GM13977 (cell line): Measurements from ENCODE around the gene ATOH8.

Experiments used
- DNase-seq: peaks from one replicate; pipeline ENCODE4 v3.0.0; 2012; ENCODE audit warnings: low spot score
- in situ Hi-C: fragments of 300-500 bp; cut with MboI; formaldehyde crosslinking; loops from one replicate; pipeline ENCODE4 v1.12.0; 2022; ENCODE audit warnings: low sequenced_read_pairs, low pct_unique_long_range_greater_than_20kb, mixed read lengths, inconsistent platforms; ENCODE audit not compliant: unreplicated experiment
- TF ChIP-seq, protein P1 (sequence below): IDR thresholded peaks from 2 replicates; pipeline ENCODE4 v1.5.1; 2012; ENCODE audit warnings: mild to moderate bottlenecking, control low read depth; ENCODE audit not compliant: insufficient read depth; ENCODE audit errors: extremely low read depth, missing control alignments

The ATOH8 gene

DNA sequence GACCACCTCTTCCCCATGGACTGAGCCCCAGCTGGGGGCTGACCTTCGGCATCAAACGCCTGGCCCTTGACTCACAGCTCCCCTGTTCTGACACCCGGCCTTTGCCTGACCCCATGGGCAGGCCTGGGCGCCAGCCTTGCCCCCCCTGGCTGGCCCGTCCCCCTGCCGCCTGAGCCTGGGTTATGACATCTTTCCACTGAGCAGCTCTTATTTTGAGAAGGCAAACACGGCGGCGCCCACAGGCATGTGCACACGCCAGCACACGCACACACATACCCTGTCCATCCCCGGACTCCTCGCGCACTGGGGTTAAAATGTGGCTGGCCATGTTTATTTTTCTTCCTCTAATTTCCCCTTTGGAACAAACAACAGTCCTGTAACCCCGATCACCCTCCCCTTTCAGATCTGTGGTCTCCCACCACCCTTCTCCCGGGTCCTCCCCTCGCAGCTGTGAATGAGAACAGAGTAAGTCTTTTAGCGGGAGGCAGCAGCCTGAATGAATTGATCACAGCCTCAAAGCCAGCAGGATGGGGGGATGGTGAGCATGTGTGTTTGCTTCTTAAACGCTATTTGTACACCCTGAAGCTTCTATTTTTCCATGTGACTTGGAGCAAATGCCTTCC, 11.8 kb upstream of the ATOH8 start:
- TF ChIP-seq, protein P1, sequence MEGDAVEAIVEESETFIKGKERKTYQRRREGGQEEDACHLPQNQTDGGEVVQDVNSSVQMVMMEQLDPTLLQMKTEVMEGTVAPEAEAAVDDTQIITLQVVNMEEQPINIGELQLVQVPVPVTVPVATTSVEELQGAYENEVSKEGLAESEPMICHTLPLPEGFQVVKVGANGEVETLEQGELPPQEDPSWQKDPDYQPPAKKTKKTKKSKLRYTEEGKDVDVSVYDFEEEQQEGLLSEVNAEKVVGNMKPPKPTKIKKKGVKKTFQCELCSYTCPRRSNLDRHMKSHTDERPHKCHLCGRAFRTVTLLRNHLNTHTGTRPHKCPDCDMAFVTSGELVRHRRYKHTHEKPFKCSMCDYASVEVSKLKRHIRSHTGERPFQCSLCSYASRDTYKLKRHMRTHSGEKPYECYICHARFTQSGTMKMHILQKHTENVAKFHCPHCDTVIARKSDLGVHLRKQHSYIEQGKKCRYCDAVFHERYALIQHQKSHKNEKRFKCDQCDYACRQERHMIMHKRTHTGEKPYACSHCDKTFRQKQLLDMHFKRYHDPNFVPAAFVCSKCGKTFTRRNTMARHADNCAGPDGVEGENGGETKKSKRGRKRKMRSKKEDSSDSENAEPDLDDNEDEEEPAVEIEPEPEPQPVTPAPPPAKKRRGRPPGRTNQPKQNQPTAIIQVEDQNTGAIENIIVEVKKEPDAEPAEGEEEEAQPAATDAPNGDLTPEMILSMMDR: no peak
- in situ Hi-C loops: no loop called here
- no peak for DNase-seq

DNA sequence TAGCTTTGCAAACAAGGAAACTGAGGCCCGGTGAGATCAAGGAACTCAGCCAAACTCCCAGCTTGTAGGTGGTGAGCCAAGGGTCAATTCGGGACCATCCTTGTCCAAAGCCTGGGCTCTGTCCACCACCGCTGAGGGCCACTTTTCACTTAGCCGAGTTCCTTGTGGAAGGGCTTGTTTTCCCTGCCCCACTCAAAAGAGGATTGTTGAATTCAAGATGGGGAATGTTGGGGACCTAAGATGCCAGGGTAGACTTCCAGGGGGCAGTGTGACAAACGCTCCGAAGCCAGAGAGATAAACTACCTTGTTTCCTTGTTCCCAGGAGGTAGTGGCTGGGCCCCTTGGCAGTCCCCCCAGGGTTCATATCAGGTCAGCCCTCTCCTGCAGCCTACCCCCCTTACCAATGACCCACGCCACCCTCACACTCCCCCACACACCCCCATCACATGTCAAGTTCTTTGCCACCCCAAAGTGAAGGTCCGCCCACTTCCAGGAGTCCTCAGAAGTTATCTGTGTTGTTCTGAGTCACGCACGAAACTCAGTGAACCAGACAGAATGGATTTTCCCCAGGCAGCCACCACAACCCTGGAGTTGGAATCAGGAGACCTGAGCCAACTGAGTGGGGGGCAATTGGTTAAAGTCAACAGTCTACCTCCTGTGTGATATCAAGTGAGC, 10.3 kb upstream of the ATOH8 start:
- no peak for DNase-seq
- in situ Hi-C loops: no loop called here
- TF ChIP-seq, protein P1: no peak

DNA sequence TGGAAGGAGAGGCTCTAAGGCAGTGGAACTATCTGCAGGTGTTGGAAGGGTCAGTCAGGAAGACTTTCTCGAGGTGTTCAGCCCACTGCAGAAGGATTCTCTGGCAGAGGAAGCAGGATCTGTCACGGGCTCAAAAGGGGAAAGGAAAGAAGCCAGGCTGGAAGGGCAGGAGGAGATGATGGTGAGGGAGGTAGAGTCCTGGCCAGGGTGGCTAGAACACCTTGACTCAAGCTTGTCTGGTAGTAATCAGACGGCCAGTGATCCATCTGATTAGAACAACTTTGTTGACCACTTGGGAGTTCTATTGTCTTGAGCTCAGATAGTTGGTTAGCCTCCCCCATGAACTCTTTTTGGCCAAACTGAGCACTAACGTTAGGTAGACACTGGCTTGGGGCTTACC, 9.7 kb upstream of the ATOH8 start:
- in situ Hi-C loops: no loop called here
- TF ChIP-seq, protein P1: no peak
- DNase-seq: no peak

DNA sequence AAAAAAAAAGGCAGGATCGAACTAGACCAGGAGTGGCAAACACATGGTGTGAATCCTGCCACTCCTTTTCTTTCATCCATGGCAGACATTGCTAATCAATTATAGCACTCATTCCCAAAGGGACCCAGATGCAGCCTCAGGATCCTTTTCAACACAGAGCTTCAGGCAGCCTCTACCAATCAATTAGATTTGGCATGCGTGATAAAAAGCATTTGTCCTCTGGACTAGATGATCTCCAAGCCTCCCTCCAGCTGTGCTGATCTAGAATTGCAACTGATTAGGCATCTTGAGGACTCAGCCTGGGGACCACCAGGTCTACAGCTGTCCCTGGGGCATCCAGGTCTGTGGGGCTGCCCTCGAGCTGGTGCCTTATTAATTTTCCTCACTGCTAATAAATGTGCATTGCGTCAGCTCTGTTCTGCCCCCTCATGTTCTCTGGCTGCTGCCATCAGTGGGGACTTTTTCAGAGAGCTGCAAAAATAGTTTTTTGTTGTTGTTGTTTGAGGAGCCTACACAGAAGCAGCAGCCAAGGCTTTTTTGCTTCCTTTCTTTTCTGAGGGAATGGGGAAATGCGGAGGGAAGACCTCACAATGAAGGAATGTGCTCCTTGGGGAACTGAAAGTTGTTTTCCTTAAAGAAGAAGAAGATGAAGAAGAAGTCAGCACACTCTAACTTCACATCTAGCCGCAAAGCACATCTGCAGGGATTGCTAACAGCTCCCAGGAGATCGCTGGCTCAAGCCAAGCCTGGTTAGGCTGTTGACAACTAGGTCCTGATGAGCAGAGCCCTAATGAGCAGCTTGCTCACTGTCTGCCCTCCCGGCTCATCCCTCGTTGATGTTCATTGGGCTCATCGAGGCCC, 8.8 kb upstream of the ATOH8 start:
- TF ChIP-seq, protein P1: no peak
- in situ Hi-C loops: no loop called here
- DNase-seq: no peak

DNA sequence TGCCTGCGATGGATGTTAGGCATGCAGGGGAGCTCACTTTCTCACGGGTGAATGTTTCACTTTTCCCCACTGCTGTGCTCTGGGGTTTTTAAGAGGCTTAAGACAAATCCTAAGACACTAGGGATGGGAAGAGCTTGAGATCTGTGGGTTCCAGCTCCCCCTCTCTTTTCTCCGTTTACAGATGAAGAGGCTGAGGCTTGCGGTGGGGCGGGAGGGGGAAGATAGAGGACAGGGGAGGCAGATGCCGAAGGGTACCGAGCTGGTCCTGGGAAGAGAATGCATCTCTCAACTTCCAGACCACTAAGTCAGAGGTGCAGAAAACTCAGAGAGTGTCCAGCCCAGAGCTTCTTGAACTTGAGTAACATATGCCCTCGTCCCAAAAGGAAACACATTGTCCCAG, 8.2 kb upstream of the ATOH8 start:
- in situ Hi-C loops: no loop called here
- no peak for DNase-seq
- TF ChIP-seq, protein P1: no peak

DNA sequence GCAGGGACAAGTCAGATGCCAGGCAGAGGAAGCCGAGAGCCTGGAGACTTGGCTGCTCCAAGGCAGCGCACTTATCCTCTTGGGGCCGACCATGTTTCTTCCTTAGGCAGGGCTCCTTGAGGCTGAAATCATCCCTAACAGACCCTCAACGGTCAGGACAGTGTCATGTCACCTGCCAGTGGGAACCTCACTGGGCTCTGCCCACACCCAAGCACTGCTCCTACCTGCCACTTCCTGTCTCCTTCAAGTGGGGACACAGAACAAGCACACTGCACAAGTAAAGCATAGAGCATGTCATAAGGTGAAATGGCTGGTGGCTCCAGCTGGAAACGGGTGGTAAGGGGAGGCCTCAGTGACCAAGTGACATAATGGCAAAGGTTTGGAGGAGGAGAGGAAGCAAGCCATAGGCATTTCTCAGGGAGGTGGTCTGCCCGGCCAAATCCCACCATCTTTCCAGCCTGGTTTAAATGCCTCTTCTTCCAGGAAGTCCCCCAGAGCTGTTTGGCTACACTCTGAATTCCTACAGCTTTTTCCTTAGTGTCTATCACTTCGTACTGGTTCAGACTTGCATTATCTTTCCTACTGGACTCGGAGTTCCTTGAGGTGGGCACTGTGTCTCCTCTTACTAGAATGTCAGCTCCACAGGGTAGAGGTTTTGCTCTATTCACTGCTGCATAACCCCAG, 7.3 kb upstream of the ATOH8 start:
- in situ Hi-C loops: no loop called here
- DNase-seq: no peak
- TF ChIP-seq, protein P1: no peak
